Measurements from ENCODE around the gene CNN2. TPM values are rescaled to one million over a fixed set of nuclear protein-coding genes. Genes with fewer than 3 reads are reported as not detected.
"Not testable (repeated sequence)": the region's sequence is repeated elsewhere in the genome, so short reads cannot be mapped to it uniquely, and the experiment has no call there.

CNN2 gene
- total RNA-seq, 1 experiment from 2014 or later, result 194 TPM

DNA sequence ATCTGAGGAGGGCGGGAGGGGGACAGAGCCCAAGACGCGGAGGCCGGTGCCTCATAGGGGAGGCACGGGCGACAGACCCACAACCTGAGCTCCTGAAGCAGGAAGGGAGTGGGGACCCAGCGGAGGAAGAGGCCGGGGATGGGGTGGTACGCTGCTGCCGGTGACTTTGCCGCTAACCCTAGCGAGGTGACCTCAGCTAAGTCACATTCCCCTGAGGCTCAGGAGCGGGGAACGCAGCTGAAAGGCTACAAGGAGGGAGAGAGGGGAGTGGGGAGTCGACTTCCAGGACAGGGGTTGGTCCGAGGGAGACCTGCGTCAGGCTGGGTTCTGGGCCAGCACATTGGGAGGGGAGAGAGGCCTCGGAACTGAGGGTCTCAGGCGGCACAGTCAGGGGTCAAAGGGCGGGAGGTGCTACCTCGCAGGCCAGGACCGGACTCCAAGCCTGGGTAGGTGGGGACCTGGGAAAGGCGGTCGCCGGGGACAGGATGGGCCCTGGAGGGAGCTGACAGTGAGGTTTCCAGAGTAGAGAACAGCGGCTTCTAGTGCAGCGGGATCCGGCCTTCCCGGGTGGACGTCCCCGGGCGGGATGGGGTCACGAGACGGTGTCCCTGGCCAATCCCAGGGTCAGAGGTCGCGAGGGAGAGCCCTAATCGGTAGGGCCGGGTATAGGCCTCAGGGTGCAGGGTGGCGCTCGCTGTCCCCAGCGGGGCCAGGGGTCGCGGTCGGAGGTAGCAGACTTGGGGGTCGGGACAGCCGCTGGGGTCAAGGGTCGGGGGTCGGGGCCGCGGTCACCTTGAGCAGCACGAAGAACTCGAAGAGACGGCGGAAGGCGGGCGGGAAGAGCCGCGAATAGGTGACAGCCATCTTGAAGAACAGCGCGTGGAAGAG, 6.2 kb upstream of the CNN2 start:
- Mint-ChIP-seq H3K36me3 (ENCODE audit: insufficient read depth, unreplicated experiment) (peaks cover 29% of the 10 kb centered on the region), H3K4me3 (ENCODE audit: unreplicated experiment) (peak overlapping the region; percentile 95), H3K27me3 (ENCODE audit: insufficient read depth, unreplicated experiment) (no peaks in the 10 kb centered on the region), H3K27ac (ENCODE audit: unreplicated experiment) (peak overlapping the region; percentile 99), H3K9me3 (ENCODE audit: unreplicated experiment) (no peaks in the 10 kb centered on the region), H3K4me1 (ENCODE audit: low read depth, unreplicated experiment) (peaks cover 13% of the 10 kb centered on the region)
- no peaks in the 10 kb centered on the region for H3K36me3 ChIP-seq (ENCODE audit: control insufficient read depth, insufficient read depth, low read length)
- DNase-seq, result no peak
- peak overlapping the region; percentile 62 for H3K4me3 ChIP-seq (ENCODE audit: low read depth, low read length)
- CTCF ChIA-PET, result interaction anchor here (0.8 kb wide), 1 partner anchor 19 kb away, joined by 3 read pairs; no protein-coding TSS in a partner anchor
- intact Hi-C loops (cut with micrococcal nuclease; ENCODE audit: unreplicated experiment), result loop anchor here (2.0 to 10.0 kb wide), 2 partner anchors 21 to 85 kb away; partner anchors contain the start of genes ABCA7 and GPX4
- TF ChIP-seq, protein P1, sequence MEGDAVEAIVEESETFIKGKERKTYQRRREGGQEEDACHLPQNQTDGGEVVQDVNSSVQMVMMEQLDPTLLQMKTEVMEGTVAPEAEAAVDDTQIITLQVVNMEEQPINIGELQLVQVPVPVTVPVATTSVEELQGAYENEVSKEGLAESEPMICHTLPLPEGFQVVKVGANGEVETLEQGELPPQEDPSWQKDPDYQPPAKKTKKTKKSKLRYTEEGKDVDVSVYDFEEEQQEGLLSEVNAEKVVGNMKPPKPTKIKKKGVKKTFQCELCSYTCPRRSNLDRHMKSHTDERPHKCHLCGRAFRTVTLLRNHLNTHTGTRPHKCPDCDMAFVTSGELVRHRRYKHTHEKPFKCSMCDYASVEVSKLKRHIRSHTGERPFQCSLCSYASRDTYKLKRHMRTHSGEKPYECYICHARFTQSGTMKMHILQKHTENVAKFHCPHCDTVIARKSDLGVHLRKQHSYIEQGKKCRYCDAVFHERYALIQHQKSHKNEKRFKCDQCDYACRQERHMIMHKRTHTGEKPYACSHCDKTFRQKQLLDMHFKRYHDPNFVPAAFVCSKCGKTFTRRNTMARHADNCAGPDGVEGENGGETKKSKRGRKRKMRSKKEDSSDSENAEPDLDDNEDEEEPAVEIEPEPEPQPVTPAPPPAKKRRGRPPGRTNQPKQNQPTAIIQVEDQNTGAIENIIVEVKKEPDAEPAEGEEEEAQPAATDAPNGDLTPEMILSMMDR (IDR thresholded peaks at IDR 0.05; ENCODE audit: insufficient read depth in 1 of 2, low read depth in 1 of 2, low read length in 1 of 2, severe bottlenecking in 1 of 2, unreplicated experiment in 1 of 2), result no peak
- H3K4me1 ChIP-seq, result peaks cover 23% of the 10 kb centered on the region
- BruUV-seq (replicated peaks), result no TSS peak
- no peaks in the 10 kb centered on the region for H3K27me3 ChIP-seq (replicated peaks; ENCODE audit: control insufficient read depth, insufficient read depth, low read length)
- no peaks in the 10 kb centered on the region for H3K9me3 ChIP-seq
- POLR2A ChIA-PET, result interaction anchor here (1.0 kb wide), 1 partner anchor 45 kb away, joined by 4 read pairs; no protein-coding TSS in a partner anchor

DNA sequence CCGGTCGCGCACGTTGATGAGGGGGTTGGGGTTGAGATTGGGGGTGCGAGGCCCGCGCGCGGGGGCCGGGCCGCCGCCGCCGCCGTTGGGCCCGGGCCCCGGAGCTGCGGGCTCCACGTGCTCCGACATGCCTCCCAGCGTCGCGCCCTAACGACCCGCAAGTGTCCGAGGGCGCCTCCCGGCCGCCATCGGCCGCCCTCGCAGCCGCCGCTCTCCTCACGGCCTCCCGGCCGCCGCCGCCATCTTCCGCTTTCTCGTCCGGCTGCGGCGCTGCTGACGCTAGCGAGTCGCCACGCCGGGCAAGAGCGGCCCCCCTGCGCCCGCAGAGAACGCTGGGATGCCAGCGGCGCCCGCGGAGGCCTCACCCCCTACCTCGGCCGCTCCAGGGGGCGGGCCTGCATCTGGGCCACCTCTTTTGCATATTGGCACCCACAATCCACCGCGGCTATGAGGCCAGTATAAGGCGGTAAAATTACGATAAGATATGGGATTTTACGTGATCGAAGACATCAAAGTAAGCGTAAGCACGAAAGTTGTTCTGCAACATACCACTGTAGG, 5.5 kb upstream of the CNN2 start, which contains the start of gene TMEM259:
Gene TMEM259, minus strand, starts transcription at position 256 of the 558 bp plus-strand sequence. Its CDS starts 127 bp downstream, at position 129.
- H3K9me3 ChIP-seq, result no peaks in the 10 kb centered on the region
- Mint-ChIP-seq H3K9me3 (ENCODE audit: unreplicated experiment) (no peaks in the 10 kb centered on the region), H3K4me3 (ENCODE audit: unreplicated experiment) (peak within 1 kb of the TSS; percentile 95), H3K36me3 (ENCODE audit: insufficient read depth, unreplicated experiment) (peaks cover 31% of the 10 kb centered on the region), H3K4me1 (ENCODE audit: low read depth, unreplicated experiment) (peaks cover 15% of the 10 kb centered on the region), H3K27ac (ENCODE audit: unreplicated experiment) (peak within 1 kb of the TSS; percentile 99), H3K27me3 (ENCODE audit: insufficient read depth, unreplicated experiment) (no peaks in the 10 kb centered on the region)
- H3K27me3 ChIP-seq (replicated peaks; ENCODE audit: control insufficient read depth, insufficient read depth, low read length), result no peaks in the 10 kb centered on the region
- no TSS peak for BruUV-seq (replicated peaks)
- no peaks in the 10 kb centered on the region for H3K36me3 ChIP-seq (ENCODE audit: control insufficient read depth, insufficient read depth, low read length)
- peak within 1 kb of the TSS; percentile 62 for H3K4me3 ChIP-seq (ENCODE audit: low read depth, low read length)
- ChIA-PET POLR2A (interaction anchor here (0.5 to 1.1 kb wide), 3 partner anchors 20 to 44 kb away, joined by 3 to 6 read pairs (median 4); partner anchors contain the start of gene ABCA7), CTCF (interaction anchor here (0.5 to 1.2 kb wide), 4 partner anchors 19 to 93 kb away, joined by 3 to 6 read pairs (median 4); no protein-coding TSS in a partner anchor)
- peak; percentile 97 for DNase-seq
- TF ChIP-seq, protein P1 (IDR thresholded peaks at IDR 0.05; ENCODE audit: insufficient read depth in 1 of 2, low read depth in 1 of 2, low read length in 1 of 2, severe bottlenecking in 1 of 2, unreplicated experiment in 1 of 2), result no peak
- intact Hi-C loops (cut with micrococcal nuclease; ENCODE audit: unreplicated experiment), result loop anchor here (1.0 to 10.0 kb wide), 3 partner anchors 20 to 84 kb away; partner anchors contain the start of genes ABCA7 and GPX4
- peaks cover 23% of the 10 kb centered on the region for H3K4me1 ChIP-seq

DNA sequence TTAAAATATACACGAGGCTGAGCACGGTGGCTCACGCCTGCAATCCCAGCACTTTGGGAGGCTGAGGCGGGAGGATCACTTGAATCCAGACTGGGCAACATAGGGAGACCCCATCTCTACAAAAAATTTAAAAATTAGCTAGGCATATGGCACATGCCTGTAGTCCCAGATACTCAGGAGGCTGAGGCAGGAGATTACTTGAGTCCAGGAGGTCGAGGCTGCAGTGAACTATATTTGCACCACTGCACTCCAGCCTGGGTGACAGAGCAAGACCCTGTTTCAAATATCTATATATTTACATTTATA, 2.6 kb upstream of the CNN2 start:
- H3K4me3 ChIP-seq (ENCODE audit: low read depth, low read length); CTCF ChIA-PET; H3K27me3 Mint-ChIP-seq (ENCODE audit: insufficient read depth, unreplicated experiment); H3K4me1 ChIP-seq; H3K27me3 ChIP-seq (replicated peaks; ENCODE audit: control insufficient read depth, insufficient read depth, low read length); H3K36me3 ChIP-seq (ENCODE audit: control insufficient read depth, insufficient read depth, low read length); H3K9me3 Mint-ChIP-seq (ENCODE audit: unreplicated experiment); DNase-seq; H3K27ac Mint-ChIP-seq (ENCODE audit: unreplicated experiment); POLR2A ChIA-PET; H3K4me3 Mint-ChIP-seq (ENCODE audit: unreplicated experiment); BruUV-seq (replicated peaks); H3K9me3 ChIP-seq: not testable (repeated sequence)
- intact Hi-C loops (cut with micrococcal nuclease; ENCODE audit: unreplicated experiment), result loop anchor here (10.0 kb wide), 1 partner anchor 81 kb away; the partner anchor contains the start of gene GPX4
- Mint-ChIP-seq H3K4me1 (ENCODE audit: low read depth, unreplicated experiment) (peaks cover 15% of the 10 kb centered on the region), H3K36me3 (ENCODE audit: insufficient read depth, unreplicated experiment) (peaks cover 33% of the 10 kb centered on the region)

DNA sequence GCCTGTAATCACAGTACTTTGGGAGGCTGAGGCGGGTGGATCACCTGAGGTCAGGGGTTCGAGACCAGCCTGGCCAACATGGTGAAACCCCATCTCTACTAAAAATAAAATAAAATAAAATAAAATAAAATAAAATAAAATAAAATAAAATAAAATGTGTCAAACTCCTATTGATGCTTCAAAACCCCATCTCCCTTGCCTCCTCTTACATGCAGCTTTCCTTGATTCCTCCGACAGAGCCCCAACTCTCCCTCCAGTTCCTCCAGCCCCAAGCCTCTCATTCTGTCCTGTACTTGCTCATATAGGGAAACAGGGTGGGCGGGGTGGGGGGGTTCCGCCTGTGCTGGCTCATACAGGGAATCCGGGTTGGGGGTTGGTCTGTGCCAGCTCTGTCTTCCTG, 1.3 kb upstream of the CNN2 start:
- intact Hi-C loops (cut with micrococcal nuclease; ENCODE audit: unreplicated experiment), result loop anchor here (10.0 kb wide), 1 partner anchor 80 kb away; the partner anchor contains the start of gene GPX4
- POLR2A ChIA-PET; BruUV-seq (replicated peaks); H3K27ac Mint-ChIP-seq (ENCODE audit: unreplicated experiment); H3K36me3 ChIP-seq (ENCODE audit: control insufficient read depth, insufficient read depth, low read length); H3K4me3 ChIP-seq (ENCODE audit: low read depth, low read length); H3K4me3 Mint-ChIP-seq (ENCODE audit: unreplicated experiment); H3K9me3 ChIP-seq; H3K4me1 ChIP-seq; DNase-seq; H3K27me3 ChIP-seq (replicated peaks; ENCODE audit: control insufficient read depth, insufficient read depth, low read length); H3K27me3 Mint-ChIP-seq (ENCODE audit: insufficient read depth, unreplicated experiment); H3K9me3 Mint-ChIP-seq (ENCODE audit: unreplicated experiment): not testable (repeated sequence)
- H3K4me1 Mint-ChIP-seq (ENCODE audit: low read depth, unreplicated experiment), result peaks cover 15% of the 10 kb centered on the region
- CTCF ChIA-PET, result interaction anchor here (0.6 to 1.7 kb wide), 2 partner anchors 40 to 372 kb away, joined by 4 to 8 read pairs; no protein-coding TSS in a partner anchor
- peaks cover 36% of the 10 kb centered on the region for H3K36me3 Mint-ChIP-seq (ENCODE audit: insufficient read depth, unreplicated experiment)
